HEK293T (cell line): ENCODE measurements around the gene SIX4.

ENCODE experiments used
- CTCF ChIA-PET: fragments of 350-600 bp; formaldehyde crosslinking; extraction: SDS; loops from one replicate; lab custom pipeline; 2021; ENCODE audit warnings: antibody characterized with exemption, inconsistent platforms; lab: Yijun Ruan, JAX
- POLR2A ChIA-PET: fragments of 350-600 bp; formaldehyde crosslinking; extraction: SDS; loops from one replicate; lab custom pipeline; 2020; ENCODE audit warnings: antibody characterized with exemption, inconsistent platforms; lab: Yijun Ruan, JAX
- DNase-seq: peaks from one replicate; pipeline ENCODE4 v3.0.0; 2012; ENCODE audit warnings: mixed read lengths; ENCODE audit errors: extremely low spot score
- ARNT ChIP-seq: fragments of 450-650 bp; IDR thresholded peaks from 2 replicates; pipeline ENCODE4 v1.6.1; 2017; ENCODE audit warnings: mild to moderate bottlenecking
- BHLHE40 ChIP-seq: fragments of 450-650 bp; IDR thresholded peaks from 2 replicates; pipeline ENCODE4 v1.6.1; 2016; ENCODE audit warnings: mild to moderate bottlenecking, moderate library complexity, borderline replicate concordance
- CTBP1 ChIP-seq: fragments of 450-650 bp; IDR thresholded peaks from 2 replicates; pipeline ENCODE4 v1.6.1; 2016; ENCODE audit warnings: borderline replicate concordance
- ELF4 ChIP-seq: fragments of 450-650 bp; IDR thresholded peaks from 2 replicates; pipeline ENCODE4 v1.6.1; 2017; ENCODE audit warnings: antibody characterized with exemption
- FOXA1 ChIP-seq: fragments of 450-650 bp; IDR thresholded peaks from 2 replicates; pipeline ENCODE4 v1.6.1; 2016; ENCODE audit warnings: mild to moderate bottlenecking
- FOXK2 ChIP-seq: fragments of 450-650 bp; IDR thresholded peaks from 2 replicates; pipeline ENCODE4 v1.6.1; 2016; ENCODE audit warnings: mild to moderate bottlenecking
- FOXM1 ChIP-seq: fragments of 450-650 bp; IDR thresholded peaks from 2 replicates; pipeline ENCODE4 v1.6.1; 2017; ENCODE audit warnings: mild to moderate bottlenecking, borderline replicate concordance
- HDGF ChIP-seq: fragments of 450-650 bp; IDR thresholded peaks from 2 replicates; pipeline ENCODE4 v1.6.1; 2017; ENCODE audit warnings: antibody characterized with exemption, borderline replicate concordance
- L3MBTL2 ChIP-seq: fragments of 450-650 bp; conservative IDR thresholded peaks from 2 replicates; pipeline ENCODE4 v1.6.1; 2016; ENCODE audit warnings: mild to moderate bottlenecking
- LEF1 ChIP-seq: fragments of 450-650 bp; IDR thresholded peaks from 2 replicates; pipeline ENCODE4 v1.6.1; 2017; ENCODE audit warnings: mild to moderate bottlenecking, borderline replicate concordance
- NFRKB ChIP-seq: fragments of 450-650 bp; IDR thresholded peaks from 2 replicates; pipeline ENCODE4 v1.6.1; 2016; ENCODE audit warnings: mild to moderate bottlenecking, moderate library complexity
- PKNOX1 ChIP-seq: fragments of 450-650 bp; IDR thresholded peaks from 2 replicates; pipeline ENCODE4 v1.6.1; 2016
- SP1 ChIP-seq: fragments of 450-650 bp; IDR thresholded peaks from 2 replicates; pipeline ENCODE4 v1.6.1; 2017
- SUZ12 ChIP-seq: fragments of 450-650 bp; IDR thresholded peaks from 2 replicates; pipeline ENCODE4 v1.6.1; 2016; ENCODE audit warnings: mild to moderate bottlenecking
- TARDBP ChIP-seq: fragments of 450-650 bp; IDR thresholded peaks from 2 replicates; pipeline ENCODE4 v1.6.1; 2016
- ZNF384 ChIP-seq: fragments of 450-650 bp; IDR thresholded peaks from 2 replicates; pipeline ENCODE4 v1.6.1; 2016

SIX4 gene

GRCh38 chr14:60691383-60692113, 32.6 kb downstream of the SIX4 start:
- POLR2A ChIA-PET: interaction anchor here (1.0 kb wide), 1 partner anchor 36 kb away, joined by 3 read pairs; no protein-coding TSS in a partner anchor

GRCh38 chr14:60686865-60687264, 37.3 kb downstream of the SIX4 start:
- no peak for DNase-seq
- TF ChIP-seq ARNT: no peak
- no peak for TF ChIP-seq BHLHE40
- no peak for TF ChIP-seq FOXM1
- no peak for TF ChIP-seq SP1
- TF ChIP-seq NFRKB: no peak
- TF ChIP-seq CTBP1: no peak
- TF ChIP-seq ELF4: no peak
- no peak for TF ChIP-seq LEF1
- TF ChIP-seq TARDBP: no peak
- no peak for TF ChIP-seq FOXA1
- no peak for TF ChIP-seq HDGF
- no peak for TF ChIP-seq ZNF384
- TF ChIP-seq FOXK2: no peak
- no peak for TF ChIP-seq PKNOX1
- TF ChIP-seq L3MBTL2: no peak
- no peak for TF ChIP-seq SUZ12
- CTCF ChIA-PET: no interaction called here

More at GRCh38 chr14:60691383-60692113, 32.6 kb downstream of the SIX4 start:
- no peak for DNase-seq
- CTCF ChIA-PET: interaction anchor here (1.0 kb wide), 1 partner anchor 35 kb away, joined by 3 read pairs; no protein-coding TSS in a partner anchor
- TF ChIP-seq ARNT: no peak
- TF ChIP-seq CTBP1: no peak
- no peak for TF ChIP-seq ELF4
- TF ChIP-seq FOXA1: no peak
- no peak for TF ChIP-seq L3MBTL2
- no peak for TF ChIP-seq TARDBP
- no peak for TF ChIP-seq BHLHE40
- TF ChIP-seq SP1: no peak
- TF ChIP-seq ZNF384: no peak
- no peak for TF ChIP-seq FOXK2
- TF ChIP-seq HDGF: no peak
- TF ChIP-seq SUZ12: no peak
- no peak for TF ChIP-seq FOXM1
- no peak for TF ChIP-seq NFRKB

GRCh38 chr14:60684203-60684602, 39.9 kb downstream of the SIX4 start:
- no peak for DNase-seq
- TF ChIP-seq TARDBP: no peak
- TF ChIP-seq SP1: no peak
- TF ChIP-seq BHLHE40: no peak
- no peak for TF ChIP-seq ELF4
- no peak for TF ChIP-seq FOXA1
- TF ChIP-seq ARNT: no peak
- TF ChIP-seq FOXK2: no peak
- TF ChIP-seq CTBP1: no peak
- ChIA-PET CTCF (no interaction called here), POLR2A (interaction anchor here (0.7 kb wide), 1 partner anchor 10 kb away, joined by 3 read pairs; no protein-coding TSS in a partner anchor)

More at GRCh38 chr14:60686865-60687264, 37.3 kb downstream of the SIX4 start:
- POLR2A ChIA-PET: no interaction called here

- POLR2A ChIA-PET: no interaction called here
- DNase-seq: no peak
- CTCF ChIA-PET: no interaction called here
- TF ChIP-seq TARDBP: no peak
- TF ChIP-seq FOXA1: no peak
- TF ChIP-seq PKNOX1: no peak
- no peak for TF ChIP-seq CTBP1
- no peak for TF ChIP-seq FOXM1
- TF ChIP-seq NFRKB: no peak
- no peak for TF ChIP-seq SUZ12
- no peak for TF ChIP-seq ELF4
- TF ChIP-seq ZNF384: no peak
- no peak for TF ChIP-seq LEF1
Measured at GRCh38 chr14:60681271-60681670, 42.9 kb downstream of the SIX4 start.

- POLR2A ChIA-PET: no interaction called here
- CTCF ChIA-PET: no interaction called here
Measured at GRCh38 chr14:60680511-60680910, 43.6 kb downstream of the SIX4 start.

More at GRCh38 chr14:60680511-60680910, 43.6 kb downstream of the SIX4 start:
- TF ChIP-seq FOXK2: no peak
- TF ChIP-seq NFRKB: no peak
- no peak for TF ChIP-seq L3MBTL2
- no peak for TF ChIP-seq ZNF384
- TF ChIP-seq ARNT: no peak
- no peak for TF ChIP-seq FOXA1
- TF ChIP-seq ELF4: no peak
- no peak for TF ChIP-seq HDGF
- TF ChIP-seq FOXM1: no peak
- no peak for TF ChIP-seq LEF1
- no peak for TF ChIP-seq BHLHE40
- no peak for TF ChIP-seq PKNOX1
- no peak for TF ChIP-seq SP1
- DNase-seq: no peak
